ENCODE measurements around the gene RTL9.

The RTL9 gene

DNA sequence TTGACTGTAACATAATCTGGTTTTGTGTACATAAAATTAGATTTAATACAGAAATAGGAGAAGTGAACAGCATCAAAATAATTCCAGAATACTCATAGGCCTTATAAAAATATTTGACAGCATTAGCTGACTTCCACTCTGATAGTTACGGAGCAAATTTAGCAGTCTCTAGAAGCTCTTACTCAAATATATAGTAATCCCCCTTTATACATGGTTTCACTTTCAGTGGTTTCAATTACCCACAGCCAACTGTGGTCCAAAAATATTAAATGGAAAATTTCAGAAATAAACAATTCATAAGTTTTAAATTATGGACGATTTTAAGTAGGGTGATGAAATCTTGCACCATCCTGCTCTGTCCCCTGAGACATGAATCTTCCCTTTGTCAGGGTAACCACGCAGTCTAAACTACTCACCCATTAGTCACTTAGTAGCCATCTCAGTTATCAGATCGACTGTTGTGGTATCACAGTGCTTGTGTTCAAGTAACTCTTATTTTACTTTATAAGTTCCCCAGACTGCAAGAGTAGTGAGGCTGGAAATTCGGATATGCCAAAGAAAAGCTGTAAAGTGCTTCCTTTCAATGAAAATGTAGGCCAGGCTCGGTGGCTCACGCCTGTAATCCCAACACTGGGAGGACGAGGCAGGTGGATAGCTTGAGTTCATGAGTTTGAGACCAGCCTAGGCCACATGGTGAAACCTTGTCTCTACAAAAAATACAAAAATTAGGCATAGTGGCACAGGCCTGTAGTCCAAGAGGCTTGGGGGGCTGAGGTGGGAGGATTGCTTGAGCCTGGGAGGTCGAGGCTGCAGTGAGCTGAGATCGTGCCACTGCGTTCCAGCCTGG is 17.2 kb upstream of the RTL9 start:
- peak; percentile 53 for DNase-seq (ENCODE audit: low read depth)

DNA sequence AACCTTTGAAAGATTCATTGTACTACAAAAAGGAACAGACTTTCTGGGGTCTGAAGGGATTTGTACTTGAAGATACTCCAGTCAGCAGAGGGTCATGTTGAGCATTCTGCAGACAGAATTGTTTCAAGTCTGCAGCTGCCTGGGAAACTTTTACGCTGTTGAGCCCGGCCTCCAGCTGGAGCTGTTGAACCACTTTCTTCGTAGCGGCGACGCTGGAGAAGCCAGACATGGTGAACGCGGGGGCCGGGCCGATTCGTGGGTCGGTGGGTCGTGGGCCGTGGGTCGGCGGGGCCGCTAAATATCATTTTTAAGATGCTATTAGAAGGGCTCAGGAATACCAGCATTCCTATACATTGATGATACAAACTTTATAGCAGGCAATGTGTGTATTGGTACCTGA is 12.0 kb upstream of the RTL9 start:
- no peak for DNase-seq (ENCODE audit: low read depth)

GRCh38 chrX:110359273-110359672 is 625 bp downstream of the RTL9 start:
- no peak for DNase-seq (ENCODE audit: low read depth)

- DNase-seq (ENCODE audit: low read depth): no peak
Observed at GRCh38 chrX:110363244-110363643, 4.6 kb downstream of the RTL9 start.

- DNase-seq (ENCODE audit: low read depth): no peak
Observed at GRCh38 chrX:110373310-110373709, 14.7 kb downstream of the RTL9 start.

GRCh38 chrX:110374559-110374958 is 15.9 kb downstream of the RTL9 start:
- DNase-seq (ENCODE audit: low read depth): no peak

DNA sequence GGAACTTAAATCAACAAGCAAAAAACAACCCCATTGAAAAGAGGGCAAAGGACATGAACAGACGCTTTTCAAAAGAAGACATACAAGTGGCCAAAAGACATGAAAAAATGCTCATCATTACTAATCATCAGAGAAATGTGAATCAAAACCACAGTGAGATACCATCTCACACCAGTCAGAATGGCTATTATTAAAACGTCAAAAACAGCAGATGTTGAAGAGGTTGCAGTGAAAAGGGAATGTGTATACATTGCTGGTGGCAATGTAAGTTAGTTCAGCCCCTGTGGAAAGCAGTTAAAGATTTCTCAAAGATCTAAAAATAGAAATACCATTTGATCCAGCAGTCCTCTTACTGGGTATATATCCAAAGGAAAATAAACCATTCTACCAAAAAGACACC is 22.6 kb downstream of the RTL9 start:
- no peak for DNase-seq (ENCODE audit: low read depth)

DNA sequence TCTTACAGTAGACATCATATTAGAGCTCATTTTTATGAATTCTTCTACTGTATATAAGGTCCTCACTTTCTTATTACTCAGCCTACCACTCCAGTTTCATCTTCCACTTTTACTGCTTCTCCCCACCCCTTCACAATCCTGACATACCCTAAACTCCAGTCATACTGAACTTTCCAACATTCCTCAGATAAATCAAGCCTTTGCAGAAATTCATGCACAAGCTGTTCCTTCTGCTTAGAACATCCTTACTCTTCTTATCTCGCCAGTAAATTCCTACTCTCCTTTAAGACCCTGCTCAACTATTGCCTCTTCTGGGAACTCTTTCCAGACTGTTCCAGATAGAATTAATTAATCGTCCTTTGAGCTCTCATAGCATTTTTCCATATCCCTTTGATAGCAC is 24.8 kb downstream of the RTL9 start:
- DNase-seq (ENCODE audit: low read depth): peak; percentile 65

GRCh38 chrX:110384490-110384889 is 25.8 kb downstream of the RTL9 start:
- no peak for DNase-seq (ENCODE audit: low read depth)

- no peak for DNase-seq (ENCODE audit: low read depth)
Observed at GRCh38 chrX:110389570-110389969, 30.9 kb downstream of the RTL9 start.

DNA sequence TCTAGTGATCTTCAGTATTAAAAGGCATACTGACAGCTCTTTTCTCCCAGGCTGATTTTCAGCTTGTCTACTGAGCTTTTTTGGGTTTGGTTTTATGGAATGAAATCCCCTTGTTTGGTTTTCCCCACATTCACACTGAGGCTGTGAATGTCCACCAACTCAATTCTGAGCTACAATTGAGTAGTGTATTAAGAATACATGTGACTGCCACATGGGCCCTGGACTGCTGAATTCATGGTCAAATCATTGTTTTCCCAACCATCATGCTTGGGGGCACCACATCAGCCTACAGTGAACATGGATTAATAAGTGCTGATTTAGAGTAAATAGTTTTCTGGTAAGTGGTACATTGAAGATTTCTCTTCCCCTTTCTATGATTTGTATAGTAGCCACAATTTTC is 32.4 kb downstream of the RTL9 start:
- no peak for DNase-seq (ENCODE audit: low read depth)

GRCh38 chrX:110394651-110395050 is 36.0 kb downstream of the RTL9 start:
- DNase-seq (ENCODE audit: low read depth): no peak

GRCh38 chrX:110395877-110396276 is 37.2 kb downstream of the RTL9 start:
- DNase-seq (ENCODE audit: low read depth): no peak

DNA sequence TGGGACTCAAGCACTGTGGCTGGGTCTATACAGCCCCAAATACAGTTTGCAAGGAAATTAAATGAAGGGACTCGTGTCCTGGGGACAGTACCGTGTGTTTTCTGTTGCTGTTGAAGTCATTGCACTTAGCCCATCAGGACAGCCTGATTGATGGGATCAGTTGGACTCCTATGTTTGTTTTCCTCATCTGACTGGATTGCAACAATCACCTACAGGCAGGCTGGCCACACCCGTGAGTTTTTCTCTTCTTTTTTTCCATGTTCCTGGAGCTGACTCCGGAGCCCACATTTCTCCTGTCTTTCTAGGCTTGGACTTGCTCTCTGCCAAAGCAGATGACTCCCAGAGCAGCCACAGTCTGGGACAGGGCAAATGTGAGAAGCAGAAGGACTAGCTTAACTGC is 38.1 kb downstream of the RTL9 start:
- DNase-seq (ENCODE audit: low read depth): no peak

DNA sequence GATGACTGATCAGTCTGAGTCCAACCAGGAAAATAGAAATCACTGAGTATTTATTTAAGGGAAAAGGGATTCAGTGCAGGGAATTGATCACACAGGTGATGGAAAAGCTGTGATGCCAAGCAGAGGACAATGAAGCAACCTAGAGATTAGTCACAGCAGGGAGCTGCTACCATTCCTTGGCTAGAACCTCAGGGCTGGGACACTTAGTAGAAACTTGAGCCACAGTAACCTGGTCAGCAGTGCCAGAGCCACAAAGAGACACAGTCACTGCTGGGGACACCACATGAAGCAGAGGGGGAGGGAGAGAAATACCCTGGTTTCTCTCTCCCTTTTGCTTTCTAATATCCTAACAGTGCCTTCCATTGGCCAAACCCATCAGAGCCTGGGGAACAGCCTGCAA is 38.7 kb downstream of the RTL9 start:
- no peak for DNase-seq (ENCODE audit: low read depth)

DNA sequence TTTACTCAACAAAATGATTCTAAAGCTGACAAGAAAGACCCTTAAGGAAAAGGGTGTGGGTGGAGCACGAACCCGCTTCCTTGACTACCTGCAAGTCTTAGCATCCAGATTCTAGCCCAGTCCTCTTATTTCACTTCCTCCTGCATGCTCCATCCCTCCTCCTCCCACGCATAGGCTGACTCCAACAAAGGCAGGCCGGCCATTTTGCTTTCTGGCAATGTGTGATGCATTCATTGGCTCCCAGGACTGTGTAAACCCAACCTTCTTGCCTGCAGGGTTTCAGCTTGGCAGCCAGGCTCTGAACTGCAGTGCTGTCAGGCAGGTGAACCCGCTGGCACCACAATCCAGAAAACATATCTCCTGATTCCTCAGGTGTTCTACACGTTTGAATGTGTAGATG is 39.3 kb downstream of the RTL9 start:
- no peak for DNase-seq (ENCODE audit: low read depth)

- no peak for DNase-seq (ENCODE audit: low read depth)
Observed at GRCh38 chrX:110399497-110399896, 40.8 kb downstream of the RTL9 start.

DNA sequence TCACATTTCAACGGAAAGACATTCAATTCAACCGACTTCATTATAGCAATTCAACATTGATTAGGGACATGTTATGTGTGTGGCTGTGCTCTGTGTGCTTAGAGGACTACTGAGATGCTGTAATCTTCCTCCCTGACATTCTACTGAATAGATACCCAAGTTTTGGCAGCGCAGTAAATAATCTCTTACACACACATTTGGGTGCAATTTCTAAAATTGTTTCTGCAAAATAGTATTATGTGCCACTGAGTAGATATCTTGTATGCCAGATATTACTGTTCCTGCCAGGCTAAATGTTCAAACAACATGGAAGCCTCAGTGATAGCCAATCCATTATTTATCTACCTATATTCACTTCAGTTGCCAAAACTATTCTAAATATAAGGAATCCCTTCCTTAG is 41.3 kb downstream of the RTL9 start:
- no peak for DNase-seq (ENCODE audit: low read depth)

DNA sequence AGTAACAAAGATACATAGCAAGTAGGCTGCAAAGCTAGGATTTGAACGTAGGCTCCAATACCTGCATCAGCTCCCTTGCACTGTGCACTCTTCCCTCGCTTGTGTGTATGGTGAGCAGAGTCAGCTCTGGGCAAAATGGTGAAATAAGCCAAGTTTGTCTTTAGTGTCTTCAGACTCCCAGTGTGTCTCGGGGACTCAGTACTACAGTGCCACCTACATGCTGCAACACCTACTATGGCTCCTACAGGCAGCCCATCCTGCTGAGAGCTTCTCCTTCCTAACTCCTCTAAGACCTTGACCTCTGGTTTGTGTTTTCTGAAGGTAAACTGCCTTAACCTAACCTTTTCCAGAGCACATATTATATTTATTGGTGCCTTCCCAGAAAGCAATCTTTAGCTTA is 42.5 kb downstream of the RTL9 start:
- no peak for DNase-seq (ENCODE audit: low read depth)

GRCh38 chrX:110402091-110402849 is 43.6 kb downstream of the RTL9 start:
- no peak for DNase-seq (ENCODE audit: low read depth)

- DNase-seq (ENCODE audit: low read depth): no peak
Observed at GRCh38 chrX:110402850-110403221, 44.2 kb downstream of the RTL9 start.

DNA sequence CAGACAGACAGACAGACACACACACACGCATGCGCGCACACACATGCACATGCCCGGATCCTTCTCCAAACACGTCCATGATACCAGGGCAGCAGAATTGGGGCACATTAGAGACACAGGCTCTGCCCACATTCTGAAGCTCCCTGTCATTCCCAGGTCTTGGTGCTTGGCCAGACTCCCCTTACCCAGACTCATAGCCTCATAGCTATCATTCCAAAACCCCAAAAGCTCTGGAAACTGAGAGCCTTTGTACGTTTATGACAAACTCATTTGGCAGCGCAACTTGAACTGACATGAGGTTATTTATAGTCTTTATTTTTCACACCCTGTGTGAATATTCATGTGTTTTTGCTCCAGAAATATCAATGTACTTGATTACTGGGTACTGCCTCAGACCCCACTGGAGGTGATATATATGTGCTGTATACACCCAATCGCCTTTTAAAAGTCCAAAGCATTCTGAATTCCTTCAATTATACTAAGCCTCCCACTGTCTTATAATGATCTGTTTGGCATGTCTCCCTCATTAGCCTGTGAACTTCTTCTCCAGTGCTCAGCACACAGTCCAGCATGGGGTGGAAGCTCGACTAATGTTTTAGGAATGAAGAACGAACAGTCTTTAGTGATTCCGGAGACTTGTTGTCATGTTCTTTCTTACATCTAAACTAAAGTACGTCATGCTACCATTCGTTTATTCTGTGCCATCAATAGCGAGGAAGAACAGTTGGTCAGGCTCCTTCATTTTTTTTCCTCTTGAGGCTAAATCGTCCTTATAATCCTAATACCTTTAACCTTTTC is 45.0 kb downstream of the RTL9 start:
- DNase-seq (ENCODE audit: low read depth): no peak

- DNase-seq (ENCODE audit: low read depth): no peak
Observed at GRCh38 chrX:110404376-110404775, 45.7 kb downstream of the RTL9 start.

Measured in non-pigmented ciliary epithelial cell (primary cell).